ENCODE data around the gene CREB3L2.

- no peak for TF ChIP-seq CTCF (IDR thresholded peaks at IDR 0.05; ENCODE audit: control extremely low read depth in 1 of 3, insufficient read depth in 1 of 3, low read depth in 1 of 3, low read length in 3 of 3)
- TF ChIP-seq CEBPB (IDR thresholded peaks at IDR 0.05; ENCODE audit: low read depth, low read length), result no peak
- no peak for TF ChIP-seq EZH2 (IDR thresholded peaks at IDR 0.05; ENCODE audit: low read depth, low read length, severe bottlenecking)
- TF ChIP-seq HDAC6 (IDR thresholded peaks at IDR 0.05; ENCODE audit: low read depth, low read length), result no peak
- no peak for TF ChIP-seq BRCA1 (IDR thresholded peaks at IDR 0.05; ENCODE audit: low read depth, low read length)
Measured at GRCh38 chr7:137933270-137934017, 68.4 kb downstream of the CREB3L2 start.
